ENCODE measurements around the gene TEX48. TPM values are rescaled to one million over a fixed set of nuclear protein-coding genes. Genes with fewer than 3 reads are reported as not detected.

The TEX48 gene
- total and polyA plus RNA-seq, 2 donors (not counting 1 experiment from before 2014, with no cell fraction given): not detected

GRCh38 chr9:114722937-114723620, 41.1 kb upstream of the TEX48 start:
- no peak overlapping the region for H3K9ac ChIP-seq (ENCODE audit: low read length)
- peaks cover 0 to 20% (median 5%) of the 10 kb centered on the region in 4 experiments for H3K27me3 ChIP-seq (replicated peaks in 1 of 4; ENCODE audit: control extremely low read depth in 1 of 4, control insufficient read depth in 3 of 4, insufficient read depth in 4 of 4, low read length in 3 of 4)
- no peak for DNase-seq
- TF ChIP-seq EZH2 (IDR thresholded peaks at IDR 0.05; ENCODE audit: borderline replicate concordance, insufficient read depth, low read depth, low read length, poor library complexity, severe bottlenecking): no peak
- TF ChIP-seq, protein P1, sequence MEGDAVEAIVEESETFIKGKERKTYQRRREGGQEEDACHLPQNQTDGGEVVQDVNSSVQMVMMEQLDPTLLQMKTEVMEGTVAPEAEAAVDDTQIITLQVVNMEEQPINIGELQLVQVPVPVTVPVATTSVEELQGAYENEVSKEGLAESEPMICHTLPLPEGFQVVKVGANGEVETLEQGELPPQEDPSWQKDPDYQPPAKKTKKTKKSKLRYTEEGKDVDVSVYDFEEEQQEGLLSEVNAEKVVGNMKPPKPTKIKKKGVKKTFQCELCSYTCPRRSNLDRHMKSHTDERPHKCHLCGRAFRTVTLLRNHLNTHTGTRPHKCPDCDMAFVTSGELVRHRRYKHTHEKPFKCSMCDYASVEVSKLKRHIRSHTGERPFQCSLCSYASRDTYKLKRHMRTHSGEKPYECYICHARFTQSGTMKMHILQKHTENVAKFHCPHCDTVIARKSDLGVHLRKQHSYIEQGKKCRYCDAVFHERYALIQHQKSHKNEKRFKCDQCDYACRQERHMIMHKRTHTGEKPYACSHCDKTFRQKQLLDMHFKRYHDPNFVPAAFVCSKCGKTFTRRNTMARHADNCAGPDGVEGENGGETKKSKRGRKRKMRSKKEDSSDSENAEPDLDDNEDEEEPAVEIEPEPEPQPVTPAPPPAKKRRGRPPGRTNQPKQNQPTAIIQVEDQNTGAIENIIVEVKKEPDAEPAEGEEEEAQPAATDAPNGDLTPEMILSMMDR (IDR thresholded peaks at IDR 0.05): no peak
- H3K27ac ChIP-seq (ENCODE audit: low read length in 2 of 2): no peak overlapping the region
- Mint-ChIP-seq H3K4me1 (peaks cover 22% of the 10 kb centered on the region), H3K4me3 (no peak overlapping the region), H3K9me3 (ENCODE audit: insufficient read depth) (no peaks in the 10 kb centered on the region), H3K27me3 (peaks cover 22% of the 10 kb centered on the region), H3K27ac (no peak overlapping the region)
- peaks cover 15 to 18% of the 10 kb centered on the region in 2 donors for H3K4me1 ChIP-seq (ENCODE audit: control insufficient read depth in 2 of 2, insufficient read depth in 2 of 2, low read length in 2 of 2)
- WGBS (ENCODE audit: insufficient coverage): 72% methylated on average over 3 of the region's 7 CpGs
- H2AFZ ChIP-seq (ENCODE audit: insufficient read depth, low read depth, low read length, poor library complexity, severe bottlenecking): no peak overlapping the region
- no peak overlapping the region for H3K4me3 ChIP-seq (ENCODE audit: control extremely low read depth in 1 of 5, extremely low read depth in 1 of 5, insufficient read depth in 1 of 5, low read depth in 2 of 5, low read length in 4 of 5)
- no peaks in the 10 kb centered on the region for H3K79me2 ChIP-seq (ENCODE audit: control insufficient read depth, insufficient read depth, low read length)
- no peaks in the 10 kb centered on the region for H4K20me1 ChIP-seq (ENCODE audit: control insufficient read depth, insufficient read depth, low read length, poor library complexity, severe bottlenecking)
- no peak overlapping the region for H3K4me2 ChIP-seq (replicated peaks; ENCODE audit: low read depth, low read length, poor library complexity, severe bottlenecking)
- intact Hi-C loops (cut with micrococcal nuclease): no loop called here
- ChIA-PET POLR2A (no interaction called here), CTCF (interaction anchor here (0.7 kb wide), 1 partner anchor 293 kb away, joined by 3 read pairs; no protein-coding TSS in a partner anchor)
- no peaks in the 10 kb centered on the region for H3K36me3 ChIP-seq (replicated peaks in 1 of 2; ENCODE audit: control extremely low read depth in 1 of 2, control insufficient read depth in 1 of 2, extremely low read depth in 1 of 2, insufficient read depth in 2 of 2, low read length in 1 of 2)
- H3K9me3 ChIP-seq (ENCODE audit: control extremely low read depth in 1 of 3, control insufficient read depth in 2 of 3, insufficient read depth in 1 of 3, low read length in 2 of 3): peaks cover 0 to 3% (median 0%) of the 10 kb centered on the region in 3 donors
- ATAC-seq (ENCODE audit: low read depth): no peak

- Mint-ChIP-seq H3K27me3 (peaks cover 23% of the 10 kb centered on the region), H3K27ac (no peak overlapping the region), H3K4me1 (peaks cover 24% of the 10 kb centered on the region), H3K4me3 (no peak overlapping the region), H3K9me3 (ENCODE audit: insufficient read depth) (no peaks in the 10 kb centered on the region)
- Histone ChIP-seq H3K9me3 (ENCODE audit: control extremely low read depth in 1 of 3, control insufficient read depth in 2 of 3, insufficient read depth in 1 of 3, low read length in 2 of 3) (peaks cover 0 to 3% (median 0%) of the 10 kb centered on the region in 3 donors), H3K4me2 (replicated peaks; ENCODE audit: low read depth, low read length, poor library complexity, severe bottlenecking) (no peak overlapping the region), H3K79me2 (ENCODE audit: control insufficient read depth, insufficient read depth, low read length) (no peaks in the 10 kb centered on the region), H4K20me1 (ENCODE audit: control insufficient read depth, insufficient read depth, low read length, poor library complexity, severe bottlenecking) (no peaks in the 10 kb centered on the region), H2AFZ (ENCODE audit: insufficient read depth, low read depth, low read length, poor library complexity, severe bottlenecking) (no peak overlapping the region), H3K27me3 (replicated peaks in 1 of 4; ENCODE audit: control extremely low read depth in 1 of 4, control insufficient read depth in 3 of 4, insufficient read depth in 4 of 4, low read length in 3 of 4) (peaks cover 0 to 20% (median 5%) of the 10 kb centered on the region in 4 experiments), H3K4me1 (ENCODE audit: control insufficient read depth in 2 of 2, insufficient read depth in 2 of 2, low read length in 2 of 2) (peaks cover 15 to 18% of the 10 kb centered on the region in 2 donors), H3K4me3 (ENCODE audit: control extremely low read depth in 1 of 5, extremely low read depth in 1 of 5, insufficient read depth in 1 of 5, low read depth in 2 of 5, low read length in 4 of 5) (no peak overlapping the region), H3K27ac (ENCODE audit: low read length in 2 of 2) (no peak overlapping the region), H3K9ac (ENCODE audit: low read length) (no peak overlapping the region), H3K36me3 (replicated peaks in 1 of 2; ENCODE audit: control extremely low read depth in 1 of 2, control insufficient read depth in 1 of 2, extremely low read depth in 1 of 2, insufficient read depth in 2 of 2, low read length in 1 of 2) (no peaks in the 10 kb centered on the region)
- POLR2A ChIA-PET: no interaction called here
- intact Hi-C loops (cut with micrococcal nuclease): no loop called here
- DNase-seq (no peak), ATAC-seq (ENCODE audit: low read depth) (no peak)
- WGBS (ENCODE audit: insufficient coverage): 97% methylated on average over 4 of the region's 7 CpGs
- TF ChIP-seq, protein P1 (IDR thresholded peaks at IDR 0.05): no peak
- no peak for TF ChIP-seq EZH2 (IDR thresholded peaks at IDR 0.05; ENCODE audit: borderline replicate concordance, insufficient read depth, low read depth, low read length, poor library complexity, severe bottlenecking)
- CTCF ChIA-PET: no interaction called here
These were observed 40.2 kb upstream of the TEX48 start for GRCh38 chr9:114722081-114722621.
